ENCODE measurements around the gene KLHL28.

The KLHL28 gene

DNA sequence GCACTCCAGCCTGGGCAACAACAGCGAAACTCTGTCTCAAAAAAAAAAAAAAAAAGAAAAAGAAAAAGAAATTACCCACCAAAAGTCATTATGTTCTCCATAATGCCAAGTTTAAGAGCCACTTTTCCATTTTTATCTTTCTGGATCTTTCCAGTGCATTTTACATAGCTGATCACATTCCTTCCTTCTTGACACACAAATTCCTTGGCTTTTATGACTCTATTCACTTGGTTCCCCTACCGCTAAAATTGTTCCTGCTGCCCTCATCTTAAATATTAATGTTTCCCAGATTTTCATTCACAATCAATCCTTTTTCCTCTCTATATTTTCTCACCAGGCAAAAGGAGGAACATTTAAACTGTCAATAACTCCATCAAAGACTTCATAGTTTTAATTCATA, 20.2 kb downstream of the KLHL28 start:
- WGBS, 2 experiments = 98 to 99% methylated on average over 2 of the region's 2 CpGs
- H3K4me3 ChIP-seq (ENCODE audit: insufficient read depth, low read depth, low read length) = no peak overlapping the region
- no peak overlapping the region for H3K27ac ChIP-seq (ENCODE audit: insufficient read depth, low read depth, low read length, poor library complexity, severe bottlenecking)
- no peaks in the 10 kb centered on the region for H3K4me1 ChIP-seq (ENCODE audit: control insufficient read depth, insufficient read depth, low read length)
- no peaks in the 10 kb centered on the region for H3K27me3 ChIP-seq (ENCODE audit: control insufficient read depth, insufficient read depth, low read length, poor library complexity, severe bottlenecking)
- H3K9me3 ChIP-seq (ENCODE audit: control insufficient read depth, low read length) = no peaks in the 10 kb centered on the region
- H3K36me3 ChIP-seq (ENCODE audit: control insufficient read depth, insufficient read depth, low read length) = peaks cover 20% of the 10 kb centered on the region

- no peaks in the 10 kb centered on the region for H3K27me3 ChIP-seq (ENCODE audit: control insufficient read depth, insufficient read depth, low read length, poor library complexity, severe bottlenecking)
- no peaks in the 10 kb centered on the region for H3K4me1 ChIP-seq (ENCODE audit: control insufficient read depth, insufficient read depth, low read length)
- no peak overlapping the region for H3K4me3 ChIP-seq (ENCODE audit: insufficient read depth, low read depth, low read length)
- no peak overlapping the region for H3K27ac ChIP-seq (ENCODE audit: insufficient read depth, low read depth, low read length, poor library complexity, severe bottlenecking)
- peaks cover 20% of the 10 kb centered on the region for H3K36me3 ChIP-seq (ENCODE audit: control insufficient read depth, insufficient read depth, low read length)
- 93 to 94% methylated on average over 6 of the region's 6 CpGs for WGBS, 2 experiments
- H3K9me3 ChIP-seq (ENCODE audit: control insufficient read depth, low read length) = no peaks in the 10 kb centered on the region
Observed at GRCh38 chr14:44940944-44941343, 20.8 kb downstream of the KLHL28 start.

GRCh38 chr14:44940211-44940610, 21.5 kb downstream of the KLHL28 start:
- no peak overlapping the region for H3K4me3 ChIP-seq (ENCODE audit: insufficient read depth, low read depth, low read length)
- H3K4me1 ChIP-seq (ENCODE audit: control insufficient read depth, insufficient read depth, low read length) = no peaks in the 10 kb centered on the region
- peaks cover 16% of the 10 kb centered on the region for H3K36me3 ChIP-seq (ENCODE audit: control insufficient read depth, insufficient read depth, low read length)
- H3K27me3 ChIP-seq (ENCODE audit: control insufficient read depth, insufficient read depth, low read length, poor library complexity, severe bottlenecking) = no peaks in the 10 kb centered on the region
- no peak overlapping the region for H3K27ac ChIP-seq (ENCODE audit: insufficient read depth, low read depth, low read length, poor library complexity, severe bottlenecking)
- H3K9me3 ChIP-seq (ENCODE audit: control insufficient read depth, low read length) = no peaks in the 10 kb centered on the region

DNA sequence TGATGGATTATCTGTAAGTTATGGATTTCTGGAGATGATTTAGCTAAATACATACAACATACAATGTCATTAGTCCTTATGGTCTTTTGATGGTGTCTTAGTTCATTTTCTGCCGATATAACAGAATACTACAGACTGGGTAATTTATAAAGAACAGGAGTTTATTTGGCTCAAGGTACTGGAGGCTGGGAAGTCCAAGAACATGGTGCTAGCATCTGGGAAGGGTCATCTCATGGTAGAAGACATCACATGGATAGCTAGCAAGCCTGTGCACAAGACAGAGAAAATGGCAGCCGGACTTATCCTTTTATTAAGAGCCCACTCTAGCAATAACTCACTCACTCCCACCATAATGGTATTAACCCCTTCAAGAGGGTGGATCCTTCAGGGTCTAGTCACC, 24.2 kb downstream of the KLHL28 start:
- Histone ChIP-seq H3K4me3 (ENCODE audit: insufficient read depth, low read depth, low read length) (no peak overlapping the region), H3K36me3 (ENCODE audit: control insufficient read depth, insufficient read depth, low read length) (peaks cover 12% of the 10 kb centered on the region), H3K9me3 (ENCODE audit: control insufficient read depth, low read length) (no peaks in the 10 kb centered on the region), H3K4me1 (ENCODE audit: control insufficient read depth, insufficient read depth, low read length) (no peaks in the 10 kb centered on the region), H3K27ac (ENCODE audit: insufficient read depth, low read depth, low read length, poor library complexity, severe bottlenecking) (no peak overlapping the region), H3K27me3 (ENCODE audit: control insufficient read depth, insufficient read depth, low read length, poor library complexity, severe bottlenecking) (no peaks in the 10 kb centered on the region)
- whole genome bisulfite sequencing, 2 experiments = 94 to 95% methylated on average over 2 of the region's 2 CpGs

GRCh38 chr14:44935155-44935554, 26.6 kb downstream of the KLHL28 start:
- Histone ChIP-seq H3K27me3 (ENCODE audit: control insufficient read depth, insufficient read depth, low read length, poor library complexity, severe bottlenecking) (no peaks in the 10 kb centered on the region), H3K4me3 (ENCODE audit: insufficient read depth, low read depth, low read length) (no peak overlapping the region), H3K4me1 (ENCODE audit: control insufficient read depth, insufficient read depth, low read length) (no peaks in the 10 kb centered on the region), H3K9me3 (ENCODE audit: control insufficient read depth, low read length) (no peaks in the 10 kb centered on the region), H3K27ac (ENCODE audit: insufficient read depth, low read depth, low read length, poor library complexity, severe bottlenecking) (no peak overlapping the region), H3K36me3 (ENCODE audit: control insufficient read depth, insufficient read depth, low read length) (peaks cover 2% of the 10 kb centered on the region)
- WGBS, 2 experiments = 89 to 94% methylated on average over 1 to 2 of the region's 2 CpGs

- no peaks in the 10 kb centered on the region for H3K27me3 ChIP-seq (ENCODE audit: control insufficient read depth, insufficient read depth, low read length, poor library complexity, severe bottlenecking)
- WGBS, 2 experiments = 93 to 98% methylated on average over 7 of the region's 7 CpGs
- H3K36me3 ChIP-seq (ENCODE audit: control insufficient read depth, insufficient read depth, low read length) = no peaks in the 10 kb centered on the region
- H3K4me1 ChIP-seq (ENCODE audit: control insufficient read depth, insufficient read depth, low read length) = no peaks in the 10 kb centered on the region
- no peak overlapping the region for H3K4me3 ChIP-seq (ENCODE audit: insufficient read depth, low read depth, low read length)
- H3K9me3 ChIP-seq (ENCODE audit: control insufficient read depth, low read length) = no peaks in the 10 kb centered on the region
- no peak overlapping the region for H3K27ac ChIP-seq (ENCODE audit: insufficient read depth, low read depth, low read length, poor library complexity, severe bottlenecking)
Observed at GRCh38 chr14:44928793-44929192, 33.0 kb downstream of the KLHL28 start.

DNA sequence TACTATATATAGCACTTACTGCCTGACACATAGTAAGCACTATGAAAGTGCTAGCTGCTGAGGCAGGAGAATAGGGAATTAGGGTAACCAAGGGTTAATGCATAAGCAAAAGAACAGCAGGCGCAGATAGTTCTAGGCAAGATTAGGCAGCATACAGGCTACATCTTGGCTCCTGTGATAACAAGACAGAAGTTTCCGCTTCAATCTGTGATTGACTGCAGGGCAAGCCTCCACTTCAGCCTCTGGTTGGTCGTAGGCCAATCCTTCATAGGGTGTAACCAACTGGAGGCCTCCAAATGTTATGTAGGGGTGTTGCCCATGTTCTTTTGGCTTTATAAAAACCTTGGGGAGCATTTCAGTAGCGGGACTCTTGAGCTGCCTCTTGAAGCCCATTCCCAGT, 46.9 kb downstream of the KLHL28 start:
- Histone ChIP-seq H3K9me3 (ENCODE audit: control insufficient read depth, low read length) (no peaks in the 10 kb centered on the region), H3K4me1 (ENCODE audit: control insufficient read depth, insufficient read depth, low read length) (no peaks in the 10 kb centered on the region), H3K27me3 (ENCODE audit: control insufficient read depth, insufficient read depth, low read length, poor library complexity, severe bottlenecking) (peaks cover 7% of the 10 kb centered on the region), H3K36me3 (ENCODE audit: control insufficient read depth, insufficient read depth, low read length) (no peaks in the 10 kb centered on the region), H3K4me3 (ENCODE audit: insufficient read depth, low read depth, low read length) (no peak overlapping the region), H3K27ac (ENCODE audit: insufficient read depth, low read depth, low read length, poor library complexity, severe bottlenecking) (no peak overlapping the region)
- 70 to 77% methylated on average over 4 of the region's 4 CpGs for WGBS, 2 experiments

DNA sequence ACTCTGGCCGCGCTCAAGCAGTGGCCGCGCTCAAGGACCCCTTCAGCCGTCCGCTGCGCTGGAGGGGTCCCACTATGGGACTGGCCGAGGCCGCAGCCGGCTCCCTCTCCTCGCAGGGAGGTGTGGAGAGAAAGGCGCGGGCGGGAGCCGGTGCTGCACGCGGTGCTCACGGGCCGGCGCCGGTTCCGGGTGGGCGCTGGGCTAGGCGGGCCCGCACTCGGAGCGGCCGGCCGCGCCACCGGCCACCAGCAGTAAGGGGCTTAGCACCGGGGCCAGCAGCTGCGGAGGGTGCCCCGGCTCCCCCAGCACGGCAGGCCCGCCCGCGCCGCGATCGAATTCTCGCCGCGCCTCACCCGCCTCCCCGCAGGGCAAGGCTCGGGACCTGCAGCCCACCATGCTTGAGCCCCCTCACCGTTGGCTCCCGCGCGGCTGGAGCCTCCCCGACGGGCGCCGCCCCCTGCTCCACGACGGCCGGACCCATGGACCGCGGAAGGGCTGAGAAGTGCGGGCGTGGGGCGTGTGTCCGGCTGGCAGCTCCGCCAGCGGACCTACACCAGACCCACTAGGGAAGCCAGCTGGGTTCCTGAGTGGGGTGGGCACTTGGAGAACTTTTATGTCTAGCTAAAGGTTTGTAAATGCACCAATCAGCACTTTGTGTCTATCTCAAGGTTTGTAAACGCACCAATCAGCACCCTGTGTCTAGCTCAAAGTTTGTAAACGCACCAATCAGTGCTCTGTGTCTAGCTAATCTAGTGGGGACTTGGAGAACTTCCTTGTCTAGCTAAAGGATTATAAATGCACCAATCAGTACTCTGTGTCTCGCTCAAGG, 49.5 kb downstream of the KLHL28 start:
- Histone ChIP-seq H3K27ac (ENCODE audit: insufficient read depth, low read depth, low read length, poor library complexity, severe bottlenecking) (no peak overlapping the region), H3K4me1 (ENCODE audit: control insufficient read depth, insufficient read depth, low read length) (no peaks in the 10 kb centered on the region), H3K36me3 (ENCODE audit: control insufficient read depth, insufficient read depth, low read length) (no peaks in the 10 kb centered on the region), H3K9me3 (ENCODE audit: control insufficient read depth, low read length) (no peaks in the 10 kb centered on the region), H3K4me3 (ENCODE audit: insufficient read depth, low read depth, low read length) (peak overlapping the region; percentile 10), H3K27me3 (ENCODE audit: control insufficient read depth, insufficient read depth, low read length, poor library complexity, severe bottlenecking) (peaks cover 7% of the 10 kb centered on the region)
- WGBS, 2 experiments = 76 to 82% methylated on average over 69 of the region's 69 CpGs

DNA sequence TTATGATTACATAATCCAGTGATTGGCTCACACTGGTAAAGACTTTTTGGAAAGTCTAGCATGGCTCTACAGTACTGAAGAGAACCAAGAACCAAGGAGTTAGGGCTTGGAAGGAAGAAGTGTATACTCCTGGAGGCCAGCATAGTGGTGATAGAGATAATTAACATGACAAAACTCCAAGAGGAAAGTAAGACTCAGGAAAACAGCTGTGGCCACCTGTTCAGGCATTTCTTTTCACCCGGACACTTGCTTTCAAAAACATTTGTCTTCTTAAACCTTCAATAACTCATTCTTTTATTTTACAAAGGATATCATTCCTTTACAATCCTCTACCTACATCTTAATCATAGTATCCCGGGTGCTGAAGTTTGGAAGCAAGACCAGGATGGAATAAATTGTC, 50.9 kb downstream of the KLHL28 start:
- Histone ChIP-seq H3K4me1 (ENCODE audit: control insufficient read depth, insufficient read depth, low read length) (no peaks in the 10 kb centered on the region), H3K9me3 (ENCODE audit: control insufficient read depth, low read length) (no peaks in the 10 kb centered on the region), H3K27me3 (ENCODE audit: control insufficient read depth, insufficient read depth, low read length, poor library complexity, severe bottlenecking) (peaks cover 7% of the 10 kb centered on the region), H3K36me3 (ENCODE audit: control insufficient read depth, insufficient read depth, low read length) (no peaks in the 10 kb centered on the region), H3K27ac (ENCODE audit: insufficient read depth, low read depth, low read length, poor library complexity, severe bottlenecking) (no peak overlapping the region), H3K4me3 (ENCODE audit: insufficient read depth, low read depth, low read length) (no peak overlapping the region)
- WGBS, 2 experiments = 86 to 87% methylated on average over 2 of the region's 2 CpGs

DNA sequence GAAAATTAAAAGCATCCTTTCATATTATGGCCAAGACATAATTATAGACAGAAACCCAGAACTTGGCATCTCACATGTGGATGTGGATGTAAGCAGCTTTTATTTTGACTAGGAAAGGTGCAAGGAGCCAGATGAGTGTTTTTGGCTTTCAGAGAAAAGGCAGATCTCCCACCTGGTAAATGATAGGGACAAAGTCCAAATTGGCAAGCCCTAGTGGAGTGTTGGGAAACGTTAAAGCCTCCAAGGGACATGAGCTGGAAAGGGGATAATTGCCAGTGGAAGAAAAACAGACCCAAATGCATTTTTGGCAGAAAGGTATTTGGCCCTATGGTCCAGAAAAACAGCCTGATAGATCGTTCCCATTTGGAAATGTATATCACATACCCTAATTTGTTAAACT, 60.1 kb downstream of the KLHL28 start:
- Histone ChIP-seq H3K27me3 (ENCODE audit: control insufficient read depth, insufficient read depth, low read length, poor library complexity, severe bottlenecking) (no peaks in the 10 kb centered on the region), H3K4me3 (ENCODE audit: insufficient read depth, low read depth, low read length) (no peak overlapping the region), H3K27ac (ENCODE audit: insufficient read depth, low read depth, low read length, poor library complexity, severe bottlenecking) (no peak overlapping the region)

More for the DNA sequence above, 60.1 kb downstream of the KLHL28 start:
- WGBS, 2 experiments = 72 to 83% methylated on average over 2 of the region's 2 CpGs
- Histone ChIP-seq H3K9me3 (ENCODE audit: control insufficient read depth, low read length) (no peaks in the 10 kb centered on the region), H3K4me1 (ENCODE audit: control insufficient read depth, insufficient read depth, low read length) (no peaks in the 10 kb centered on the region), H3K36me3 (ENCODE audit: control insufficient read depth, insufficient read depth, low read length) (no peaks in the 10 kb centered on the region)

Data from ectodermal cell (in vitro differentiated cells).